Measurements from ENCODE around the gene DAPK3. TPM values are rescaled to one million over a fixed set of nuclear protein-coding genes. Genes with fewer than 3 reads are reported as not detected.

Gene DAPK3
- polyA plus RNA-seq, 3 donors: 13.7 to 32.1 (median 21.8) TPM

DNA sequence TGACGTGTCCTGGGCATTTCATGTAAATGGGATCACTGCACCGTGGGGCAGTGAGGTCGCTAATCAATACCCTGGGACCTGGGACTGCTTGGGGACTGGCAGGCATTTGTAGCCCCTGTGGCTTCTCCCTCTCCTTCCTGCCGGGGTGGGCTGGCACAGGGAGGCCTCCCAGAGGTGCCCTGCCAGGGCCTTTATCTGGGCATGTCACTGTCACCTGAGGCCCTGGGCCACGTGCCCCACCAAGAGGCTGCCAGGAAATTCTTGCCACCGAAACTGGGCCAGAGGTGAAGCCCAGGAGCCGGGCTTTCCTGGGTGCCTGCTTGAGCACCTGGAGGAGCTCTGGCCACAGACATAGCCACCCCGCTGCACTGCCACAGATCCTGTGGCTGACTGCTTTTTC is 39.9 kb downstream of the DAPK3 start:
- H3K27ac ChIP-seq (ENCODE audit: low read depth in 1 of 2, low read length in 2 of 2): no peak overlapping the region
- 79% methylated on average over 8 of the region's 8 CpGs for WGBS (ENCODE audit: insufficient coverage)
- no peak overlapping the region for H3K4me3 ChIP-seq (replicated peaks in 1 of 3; ENCODE audit: low read depth in 2 of 3, low read length in 3 of 3)
- no peak overlapping the region for H2AFZ ChIP-seq (ENCODE audit: insufficient read depth, low read depth, low read length, poor library complexity, severe bottlenecking)
- no peaks in the 10 kb centered on the region for H3K4me1 ChIP-seq (ENCODE audit: control insufficient read depth in 1 of 2, insufficient read depth in 2 of 2, low read length in 2 of 2)
- no peaks in the 10 kb centered on the region for H3K36me3 ChIP-seq (replicated peaks in 1 of 2; ENCODE audit: control insufficient read depth in 1 of 2, insufficient read depth in 2 of 2, low read length in 2 of 2)
- Mint-ChIP-seq H3K27ac (no peak overlapping the region), H3K4me3 (no peak overlapping the region), H3K36me3 (no peaks in the 10 kb centered on the region), H3K4me1 (no peaks in the 10 kb centered on the region), H3K27me3 (ENCODE audit: low read depth in 3 of 3) (peaks cover 36 to 51% (median 37%) of the 10 kb centered on the region in 3 donors), H3K9me3 (peaks cover 0 to 18% (median 1%) of the 10 kb centered on the region in 7 donors)
- TF ChIP-seq, protein P1, sequence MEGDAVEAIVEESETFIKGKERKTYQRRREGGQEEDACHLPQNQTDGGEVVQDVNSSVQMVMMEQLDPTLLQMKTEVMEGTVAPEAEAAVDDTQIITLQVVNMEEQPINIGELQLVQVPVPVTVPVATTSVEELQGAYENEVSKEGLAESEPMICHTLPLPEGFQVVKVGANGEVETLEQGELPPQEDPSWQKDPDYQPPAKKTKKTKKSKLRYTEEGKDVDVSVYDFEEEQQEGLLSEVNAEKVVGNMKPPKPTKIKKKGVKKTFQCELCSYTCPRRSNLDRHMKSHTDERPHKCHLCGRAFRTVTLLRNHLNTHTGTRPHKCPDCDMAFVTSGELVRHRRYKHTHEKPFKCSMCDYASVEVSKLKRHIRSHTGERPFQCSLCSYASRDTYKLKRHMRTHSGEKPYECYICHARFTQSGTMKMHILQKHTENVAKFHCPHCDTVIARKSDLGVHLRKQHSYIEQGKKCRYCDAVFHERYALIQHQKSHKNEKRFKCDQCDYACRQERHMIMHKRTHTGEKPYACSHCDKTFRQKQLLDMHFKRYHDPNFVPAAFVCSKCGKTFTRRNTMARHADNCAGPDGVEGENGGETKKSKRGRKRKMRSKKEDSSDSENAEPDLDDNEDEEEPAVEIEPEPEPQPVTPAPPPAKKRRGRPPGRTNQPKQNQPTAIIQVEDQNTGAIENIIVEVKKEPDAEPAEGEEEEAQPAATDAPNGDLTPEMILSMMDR (IDR thresholded peaks at IDR 0.05): no peak
- DNase-seq: no peak
- no peaks in the 10 kb centered on the region for H3K79me2 ChIP-seq (ENCODE audit: insufficient read depth, low read length)
- no peak overlapping the region for H3K9ac ChIP-seq (ENCODE audit: insufficient read depth, low read length, poor library complexity, severe bottlenecking)
- H3K4me2 ChIP-seq (replicated peaks; ENCODE audit: extremely low read depth, low read length, poor library complexity, severe bottlenecking): no peak overlapping the region
- H3K27me3 ChIP-seq (ENCODE audit: control insufficient read depth in 2 of 2, insufficient read depth in 2 of 2, low read length in 2 of 2): peaks cover 7 to 32% of the 10 kb centered on the region in 2 donors
- intact Hi-C loops (cut with micrococcal nuclease): no loop called here
- H3K9me3 ChIP-seq (replicated peaks in 1 of 2; ENCODE audit: control insufficient read depth in 1 of 2, insufficient read depth in 1 of 2, low read length in 2 of 2): no peaks in the 10 kb centered on the region
- H4K20me1 ChIP-seq (ENCODE audit: insufficient read depth, low read length): no peaks in the 10 kb centered on the region

DNA sequence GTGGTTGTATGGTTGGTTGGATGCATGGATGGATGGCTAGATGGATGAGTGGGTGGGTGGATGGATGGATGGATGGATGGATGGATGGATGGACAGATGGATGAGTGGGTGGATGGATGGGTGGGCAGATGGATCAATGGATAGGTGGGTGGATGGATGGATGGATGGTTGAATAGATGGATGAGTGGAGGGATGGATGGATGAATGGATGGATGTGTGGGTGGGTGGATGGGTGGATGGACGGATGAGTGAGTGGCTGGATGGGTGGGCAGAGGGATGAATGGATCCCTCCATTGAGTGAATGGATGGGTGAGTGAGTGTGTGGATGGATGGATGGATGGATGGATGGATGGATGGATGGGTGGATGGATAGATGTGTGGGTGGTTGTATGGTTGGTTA is 47.0 kb downstream of the DAPK3 start:
- Histone ChIP-seq H3K27me3 (ENCODE audit: control insufficient read depth in 2 of 2, insufficient read depth in 2 of 2, low read length in 2 of 2) (peaks cover 0 to 2% of the 10 kb centered on the region in 2 donors), H3K4me2 (replicated peaks; ENCODE audit: extremely low read depth, low read length, poor library complexity, severe bottlenecking) (no peak overlapping the region), H3K4me1 (ENCODE audit: control insufficient read depth in 1 of 2, insufficient read depth in 2 of 2, low read length in 2 of 2) (no peaks in the 10 kb centered on the region), H3K36me3 (replicated peaks in 1 of 2; ENCODE audit: control insufficient read depth in 1 of 2, insufficient read depth in 2 of 2, low read length in 2 of 2) (no peaks in the 10 kb centered on the region), H4K20me1 (ENCODE audit: insufficient read depth, low read length) (no peaks in the 10 kb centered on the region), H3K27ac (ENCODE audit: low read depth in 1 of 2, low read length in 2 of 2) (no peak overlapping the region), H3K79me2 (ENCODE audit: insufficient read depth, low read length) (no peaks in the 10 kb centered on the region), H3K9ac (ENCODE audit: insufficient read depth, low read length, poor library complexity, severe bottlenecking) (no peak overlapping the region), H2AFZ (ENCODE audit: insufficient read depth, low read depth, low read length, poor library complexity, severe bottlenecking) (no peak overlapping the region), H3K4me3 (replicated peaks in 1 of 3; ENCODE audit: low read depth in 2 of 3, low read length in 3 of 3) (no peak overlapping the region), H3K9me3 (replicated peaks in 1 of 2; ENCODE audit: control insufficient read depth in 1 of 2, insufficient read depth in 1 of 2, low read length in 2 of 2) (peaks cover 14 to 38% of the 10 kb centered on the region in 2 donors)
- DNase-seq: no peak
- no peak overlapping the region for H3K27ac Mint-ChIP-seq
- TF ChIP-seq, protein P1 (IDR thresholded peaks at IDR 0.05): no peak
- peaks cover 11 to 45% (median 38%) of the 10 kb centered on the region in 7 donors for H3K9me3 Mint-ChIP-seq
- H3K4me3 Mint-ChIP-seq: no peak overlapping the region
- intact Hi-C loops (cut with micrococcal nuclease): no loop called here
- H3K4me1 Mint-ChIP-seq: no peaks in the 10 kb centered on the region
- H3K27me3 Mint-ChIP-seq (ENCODE audit: low read depth in 3 of 3): peaks cover 1 to 6% (median 6%) of the 10 kb centered on the region in 3 donors
- H3K36me3 Mint-ChIP-seq: no peaks in the 10 kb centered on the region
- WGBS (ENCODE audit: insufficient coverage): 85% methylated on average over 1 of the region's 1 CpG
